CD4-positive, alpha-beta T cell (primary cell): Measurements from ENCODE around the gene MBD5. TPM values are rescaled to one million over a fixed set of nuclear protein-coding genes. Genes with fewer than 3 reads are reported as not detected.

Experiments used
- ATAC-seq: fragments of 200-7000 bp; cut with Tn5 transposase; one replicate; pipeline ENCODE4 v1.10.0; 2022; ENCODE audit warnings: mild to moderate bottlenecking; ENCODE audit not compliant: poor library complexity
- CTCF ChIA-PET: fragments of 350-600 bp; sonication (Branson Sonifier 250); formaldehyde crosslinking; loops from one replicate; lab custom pipeline; 2021; ENCODE audit warnings: antibody characterized with exemption, inconsistent platforms; lab: Charles Lee
- POLR2A ChIA-PET: fragments of 350-600 bp; sonication (Branson Sonifier 250); formaldehyde crosslinking; loops from one replicate; lab custom pipeline; 2021; ENCODE audit warnings: antibody characterized with exemption, inconsistent platforms; lab: Charles Lee
- DNase-seq, 14 experiments: peaks; one replicate each; pipeline ENCODE4 v3.0.0-alpha.2; 2013 to 2020; ENCODE audit warnings: mixed read lengths in 2 of 14
- H3K27ac ChIP-seq, 2 donors: one replicate each; pipeline versions ENCODE4 v1.5.1 to v1.7.0; 2013; ENCODE audit warnings: low read length in 2 of 2, low read depth in 1 of 2, mild to moderate bottlenecking in 1 of 2
- H3K27me3 ChIP-seq, 2 experiments: 1 replicate in 1 of 2; 2 replicates in 1 of 2; pipeline versions ENCODE4 v1.6.1 to v1.7.0; 2013; ENCODE audit warnings: low read length in 2 of 2, control low read depth in 1 of 2, mild to moderate bottlenecking in 1 of 2, moderate library complexity in 1 of 2; ENCODE audit not compliant: insufficient read depth in 2 of 2, control insufficient read depth in 1 of 2
- H3K36me3 ChIP-seq: one replicate; pipeline ENCODE4 v1.6.1; 2013; ENCODE audit warnings: low read length, control low read depth; ENCODE audit not compliant: insufficient read depth
- H3K4me1 ChIP-seq: one replicate; pipeline ENCODE4 v1.6.1; 2013; ENCODE audit warnings: low read length, control low read depth; ENCODE audit not compliant: insufficient read depth
- H3K4me3 ChIP-seq: one replicate; pipeline ENCODE4 v1.5.1; 2013; ENCODE audit warnings: mild to moderate bottlenecking, low read length, moderate library complexity
- H3K9me3 ChIP-seq, 2 experiments: 1 replicate in 1 of 2; 2 replicates in 1 of 2; pipeline versions ENCODE4 v1.6.1 to v1.7.0; 2013; ENCODE audit warnings: low read length in 2 of 2, mild to moderate bottlenecking in 2 of 2, control low read depth in 1 of 2, moderate library complexity in 1 of 2; ENCODE audit not compliant: control insufficient read depth in 1 of 2, insufficient read depth in 1 of 2
- H3K27ac Mint-ChIP-seq: one replicate; pipeline ENCODE4 v1.8.0; 2020; ENCODE audit warnings: mixed read lengths
- H3K27me3 Mint-ChIP-seq: one replicate; pipeline ENCODE4 v1.8.0; 2021; ENCODE audit warnings: mixed read lengths
- H3K36me3 Mint-ChIP-seq: one replicate; pipeline ENCODE4 v1.8.0; 2021; ENCODE audit warnings: low read depth, mixed read lengths
- H3K4me1 Mint-ChIP-seq: one replicate; pipeline ENCODE4 v1.8.0; 2021; ENCODE audit warnings: low read depth, mixed read lengths
- H3K4me3 Mint-ChIP-seq: one replicate; pipeline ENCODE4 v1.8.0; 2020; ENCODE audit warnings: mild to moderate bottlenecking, mixed read lengths
- H3K9me3 Mint-ChIP-seq: one replicate; pipeline ENCODE4 v1.8.0; 2020; ENCODE audit warnings: mixed read lengths
- intact Hi-C, 2 experiments: fragments of 100-400 bp; cut with DNase I in 1 of 2; cut with micrococcal nuclease in 1 of 2; formaldehyde crosslinking; loops; one replicate each; pipeline versions ENCODE4 v1.15.1 to v1.9.0; 2023 to 2025; cut with DNase I, micrococcal nuclease
- total RNA-seq, 174 experiments: library from RNA in 2 of 174; stranded (reverse) in 2 of 174; gene quantifications; one replicate each; pipeline ENCODE4 v1.2.3 and lab custom pipeline; 2021 to 2026
- TF ChIP-seq, protein P1 (sequence below): fragments of 200-600 bp; IDR thresholded peaks from one replicate; pipeline ENCODE4 v1.8.0; 2022; ENCODE audit warnings: antibody characterized with exemption, mild to moderate bottlenecking

Gene MBD5
- total RNA-seq, 2 experiments from 2014 or later: 49.8 to 52.9 TPM

DNA sequence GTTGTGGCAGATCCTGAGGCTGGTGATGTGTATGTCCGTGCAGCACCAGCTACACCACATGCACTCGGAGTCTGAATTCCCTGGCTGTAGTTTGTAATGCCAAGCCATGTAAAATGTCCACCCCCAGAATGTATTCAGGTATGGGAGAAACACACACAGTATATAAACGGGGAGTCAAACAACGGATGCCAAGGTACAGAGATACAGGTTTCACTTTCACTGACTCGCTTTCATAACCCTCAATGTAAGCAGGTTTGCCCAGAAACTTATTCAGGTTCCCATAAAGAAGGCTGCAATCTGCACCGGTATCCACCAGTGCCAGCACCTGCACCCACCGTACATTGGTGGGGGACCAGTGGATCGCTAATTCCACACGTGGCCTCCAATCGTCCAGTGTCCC is 237.2 kb downstream of the MBD5 start:
- CTCF ChIA-PET: no interaction called here
- Histone ChIP-seq H3K27me3 (no peaks in the 10 kb centered on the region), H3K9me3 (peaks cover 16 to 42% of the 10 kb centered on the region in 2 experiments), H3K4me1 (no peaks in the 10 kb centered on the region), H3K27ac (no peak overlapping the region), H3K4me3 (no peak overlapping the region), H3K36me3 (no peaks in the 10 kb centered on the region)
- no peaks in the 10 kb centered on the region for H3K4me1 Mint-ChIP-seq
- no peaks in the 10 kb centered on the region for H3K27me3 Mint-ChIP-seq
- POLR2A ChIA-PET: no interaction called here
- TF ChIP-seq, protein P1, sequence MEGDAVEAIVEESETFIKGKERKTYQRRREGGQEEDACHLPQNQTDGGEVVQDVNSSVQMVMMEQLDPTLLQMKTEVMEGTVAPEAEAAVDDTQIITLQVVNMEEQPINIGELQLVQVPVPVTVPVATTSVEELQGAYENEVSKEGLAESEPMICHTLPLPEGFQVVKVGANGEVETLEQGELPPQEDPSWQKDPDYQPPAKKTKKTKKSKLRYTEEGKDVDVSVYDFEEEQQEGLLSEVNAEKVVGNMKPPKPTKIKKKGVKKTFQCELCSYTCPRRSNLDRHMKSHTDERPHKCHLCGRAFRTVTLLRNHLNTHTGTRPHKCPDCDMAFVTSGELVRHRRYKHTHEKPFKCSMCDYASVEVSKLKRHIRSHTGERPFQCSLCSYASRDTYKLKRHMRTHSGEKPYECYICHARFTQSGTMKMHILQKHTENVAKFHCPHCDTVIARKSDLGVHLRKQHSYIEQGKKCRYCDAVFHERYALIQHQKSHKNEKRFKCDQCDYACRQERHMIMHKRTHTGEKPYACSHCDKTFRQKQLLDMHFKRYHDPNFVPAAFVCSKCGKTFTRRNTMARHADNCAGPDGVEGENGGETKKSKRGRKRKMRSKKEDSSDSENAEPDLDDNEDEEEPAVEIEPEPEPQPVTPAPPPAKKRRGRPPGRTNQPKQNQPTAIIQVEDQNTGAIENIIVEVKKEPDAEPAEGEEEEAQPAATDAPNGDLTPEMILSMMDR: no peak
- H3K27ac Mint-ChIP-seq: no peak overlapping the region
- peaks cover 75% of the 10 kb centered on the region for H3K36me3 Mint-ChIP-seq
- DNase-seq (no peak), ATAC-seq (no peak)
- no peak overlapping the region for H3K4me3 Mint-ChIP-seq
- intact Hi-C loops: no loop called here
- peaks cover 14% of the 10 kb centered on the region for H3K9me3 Mint-ChIP-seq

DNA sequence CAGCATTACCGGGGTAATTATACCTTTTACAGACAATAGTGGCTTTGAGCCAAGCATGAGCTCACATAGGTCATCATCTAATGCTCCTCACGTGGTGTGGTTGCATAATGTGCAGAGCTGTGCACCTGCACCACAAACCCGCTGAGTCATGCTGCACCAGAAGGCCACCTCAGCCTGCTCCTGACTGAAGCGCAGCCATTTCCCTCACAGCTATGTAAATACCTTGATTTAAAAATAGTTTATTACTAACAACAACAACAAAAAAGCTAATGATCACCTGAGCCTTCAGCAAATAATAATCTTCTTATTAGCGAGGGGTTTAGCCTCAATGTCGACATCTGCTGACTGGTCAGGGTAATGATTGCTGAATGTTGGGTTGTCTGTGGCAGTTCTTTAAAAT is 238.8 kb downstream of the MBD5 start:
- Mint-ChIP-seq H3K4me3 (no peak overlapping the region), H3K4me1 (no peaks in the 10 kb centered on the region), H3K27ac (no peak overlapping the region), H3K9me3 (peaks cover 8% of the 10 kb centered on the region), H3K27me3 (no peaks in the 10 kb centered on the region), H3K36me3 (peaks cover 59% of the 10 kb centered on the region)
- intact Hi-C loops: no loop called here
- Histone ChIP-seq H3K4me1 (no peaks in the 10 kb centered on the region), H3K36me3 (no peaks in the 10 kb centered on the region), H3K27me3 (no peaks in the 10 kb centered on the region), H3K9me3 (peaks cover 7 to 35% of the 10 kb centered on the region in 2 experiments), H3K4me3 (no peak overlapping the region), H3K27ac (no peak overlapping the region)
- POLR2A ChIA-PET: no interaction called here
- DNase-seq (no peak), ATAC-seq (no peak)
- TF ChIP-seq, protein P1: no peak
- CTCF ChIA-PET: no interaction called here

DNA sequence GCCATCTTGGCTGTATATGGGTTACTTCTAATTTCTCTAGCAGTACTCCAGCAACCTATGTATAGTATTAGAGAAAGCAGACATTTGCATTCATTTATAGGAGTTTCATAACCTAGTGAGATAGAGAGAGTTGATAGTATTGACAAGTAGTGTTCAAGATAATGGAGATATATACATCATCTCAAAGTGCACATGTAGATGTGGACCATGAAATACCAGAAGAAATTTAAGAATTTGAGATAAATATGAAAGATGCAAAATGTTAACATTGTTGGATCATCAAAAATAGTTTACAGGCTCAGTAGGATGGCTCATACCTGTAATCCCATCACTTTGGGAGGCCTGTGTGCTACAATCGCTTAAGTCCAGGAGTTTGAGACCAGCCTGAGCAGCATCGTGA is 243.0 kb downstream of the MBD5 start:
- H3K4me3 Mint-ChIP-seq: no peak overlapping the region
- no peaks in the 10 kb centered on the region for H3K27me3 ChIP-seq

More for the DNA sequence above, 243.0 kb downstream of the MBD5 start:
- H3K27ac ChIP-seq: no peak overlapping the region
- peaks cover 7 to 9% of the 10 kb centered on the region in 2 experiments for H3K9me3 ChIP-seq
- no peaks in the 10 kb centered on the region for H3K4me1 ChIP-seq
- POLR2A ChIA-PET: no interaction called here
- peaks cover 22% of the 10 kb centered on the region for H3K36me3 Mint-ChIP-seq
- CTCF ChIA-PET: no interaction called here
- no peak overlapping the region for H3K4me3 ChIP-seq
- H3K27me3 Mint-ChIP-seq: no peaks in the 10 kb centered on the region
- no peaks in the 10 kb centered on the region for H3K36me3 ChIP-seq
- ATAC-seq (no peak), DNase-seq (no peak)
- TF ChIP-seq, protein P1: no peak
- intact Hi-C loops: no loop called here
- no peak overlapping the region for H3K27ac Mint-ChIP-seq
- no peaks in the 10 kb centered on the region for H3K4me1 Mint-ChIP-seq
- H3K9me3 Mint-ChIP-seq: peaks cover 6% of the 10 kb centered on the region
